GM10248 (cell line): Measurements from ENCODE around the gene TCF20.

Experiments used
- CTCF ChIA-PET: fragments of 300-600 bp; sonication (Branson Sonifier 250); formaldehyde crosslinking; extraction: SDS; loops from one replicate; lab custom pipeline; 2021; ENCODE audit warnings: antibody characterized with exemption; lab: Yijun Ruan, JAX
- POLR2A ChIA-PET: fragments of 350-650 bp; sonication (Branson Sonifier 250); formaldehyde crosslinking; extraction: SDS; loops from one replicate; lab custom pipeline; 2020; ENCODE audit warnings: antibody characterized with exemption; lab: Yijun Ruan, JAX
- DNase-seq: peaks from one replicate; pipeline ENCODE4 v3.0.0; 2012; ENCODE audit errors: extremely low spot score
- TF ChIP-seq, protein P1 (sequence below): IDR thresholded peaks from 2 replicates; pipeline ENCODE4 v1.5.1; 2012; ENCODE audit warnings: mild to moderate bottlenecking, low read depth; ENCODE audit errors: extremely low read depth, missing control alignments, control extremely low read depth

TCF20 gene

GRCh38 chr22:42236268-42236667 lies 34.2 kb downstream of the TCF20 start:
- POLR2A ChIA-PET, result no interaction called here
- TF ChIP-seq, protein P1, sequence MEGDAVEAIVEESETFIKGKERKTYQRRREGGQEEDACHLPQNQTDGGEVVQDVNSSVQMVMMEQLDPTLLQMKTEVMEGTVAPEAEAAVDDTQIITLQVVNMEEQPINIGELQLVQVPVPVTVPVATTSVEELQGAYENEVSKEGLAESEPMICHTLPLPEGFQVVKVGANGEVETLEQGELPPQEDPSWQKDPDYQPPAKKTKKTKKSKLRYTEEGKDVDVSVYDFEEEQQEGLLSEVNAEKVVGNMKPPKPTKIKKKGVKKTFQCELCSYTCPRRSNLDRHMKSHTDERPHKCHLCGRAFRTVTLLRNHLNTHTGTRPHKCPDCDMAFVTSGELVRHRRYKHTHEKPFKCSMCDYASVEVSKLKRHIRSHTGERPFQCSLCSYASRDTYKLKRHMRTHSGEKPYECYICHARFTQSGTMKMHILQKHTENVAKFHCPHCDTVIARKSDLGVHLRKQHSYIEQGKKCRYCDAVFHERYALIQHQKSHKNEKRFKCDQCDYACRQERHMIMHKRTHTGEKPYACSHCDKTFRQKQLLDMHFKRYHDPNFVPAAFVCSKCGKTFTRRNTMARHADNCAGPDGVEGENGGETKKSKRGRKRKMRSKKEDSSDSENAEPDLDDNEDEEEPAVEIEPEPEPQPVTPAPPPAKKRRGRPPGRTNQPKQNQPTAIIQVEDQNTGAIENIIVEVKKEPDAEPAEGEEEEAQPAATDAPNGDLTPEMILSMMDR, result no peak
- CTCF ChIA-PET, result no interaction called here
- DNase-seq, result no peak

DNA sequence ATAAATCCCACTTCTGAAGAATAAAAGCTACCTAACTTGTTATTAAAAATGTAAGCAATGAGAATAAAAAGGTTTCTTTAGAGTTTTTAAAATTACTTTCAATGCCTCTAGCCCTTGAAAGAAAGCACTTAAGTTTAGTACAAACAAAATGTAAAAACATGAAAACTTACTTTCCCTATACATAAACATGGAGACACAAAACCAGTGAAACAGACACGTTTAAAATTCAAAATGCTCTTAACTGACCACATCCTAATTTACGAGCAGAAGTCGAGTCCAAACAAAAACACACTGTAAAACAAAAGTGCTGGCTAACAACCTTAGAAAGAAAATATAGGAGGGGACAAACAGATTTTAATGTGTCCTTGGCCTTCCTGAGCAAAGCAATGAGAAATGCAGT lies 36.6 kb downstream of the TCF20 start:
- no peak for DNase-seq
- ChIA-PET CTCF (no interaction called here), POLR2A (no interaction called here)
- TF ChIP-seq, protein P1, result no peak

DNA sequence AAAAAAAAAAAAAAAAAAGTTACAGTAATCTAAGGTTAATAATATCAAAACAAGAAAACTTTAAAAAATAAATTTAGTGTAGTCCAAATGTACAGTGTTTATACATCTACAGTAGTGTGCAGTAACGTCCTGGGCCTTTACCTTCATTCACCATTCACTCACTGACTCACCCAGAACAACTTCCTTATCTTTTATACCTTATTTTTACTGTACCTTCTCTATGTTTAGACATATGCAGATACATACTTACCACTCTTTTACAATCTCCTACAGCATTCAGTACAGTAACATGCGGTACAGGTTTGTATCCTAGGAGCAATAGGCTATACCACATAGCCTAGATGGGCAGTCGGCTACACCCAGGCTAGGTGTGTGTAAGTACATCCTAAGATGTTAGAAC lies 38.5 kb downstream of the TCF20 start:
- DNase-seq, result no peak
- TF ChIP-seq, protein P1, result no peak
- ChIA-PET CTCF (interaction anchor here (2.7 kb wide), 1 partner anchor 14 kb away, joined by 9 read pairs; no protein-coding TSS in a partner anchor), POLR2A (no interaction called here)

DNA sequence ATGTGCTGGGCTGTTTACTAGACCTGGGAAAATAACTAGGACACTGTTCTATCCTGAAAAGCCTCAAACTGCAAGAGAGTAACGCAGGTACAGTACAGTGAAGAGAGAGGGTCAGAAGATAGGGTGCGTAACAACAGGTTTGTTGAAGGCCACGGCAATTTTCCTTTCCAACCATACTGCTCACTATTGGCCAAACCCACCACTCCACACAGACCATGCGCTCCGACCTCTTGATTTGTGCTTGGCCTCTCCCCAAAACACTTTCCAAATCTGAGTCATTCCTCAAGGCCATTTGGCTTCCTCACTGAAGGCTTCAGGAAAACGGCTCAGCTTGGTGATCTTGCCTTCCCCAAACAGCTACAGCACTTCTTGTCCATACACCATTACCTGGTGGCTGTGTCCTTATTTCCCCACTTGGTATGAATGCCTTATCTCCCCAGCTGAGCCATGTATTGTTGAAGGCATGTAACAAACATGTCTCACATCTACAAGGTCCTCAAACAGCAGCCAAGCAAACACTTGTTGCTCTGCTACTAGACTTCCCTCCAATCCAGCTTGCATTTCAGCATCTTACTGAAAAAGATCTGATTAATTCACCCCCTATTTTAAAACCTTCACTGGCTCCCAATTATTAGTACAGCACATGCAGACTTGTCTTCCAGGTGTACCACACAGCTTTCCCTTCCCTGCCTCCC lies 40.9 kb downstream of the TCF20 start:
- TF ChIP-seq, protein P1, result no peak
- POLR2A ChIA-PET, result no interaction called here
- CTCF ChIA-PET, result interaction anchor here (2.7 kb wide), 1 partner anchor 11 kb away, joined by 9 read pairs; no protein-coding TSS in a partner anchor
- DNase-seq, result no peak

DNA sequence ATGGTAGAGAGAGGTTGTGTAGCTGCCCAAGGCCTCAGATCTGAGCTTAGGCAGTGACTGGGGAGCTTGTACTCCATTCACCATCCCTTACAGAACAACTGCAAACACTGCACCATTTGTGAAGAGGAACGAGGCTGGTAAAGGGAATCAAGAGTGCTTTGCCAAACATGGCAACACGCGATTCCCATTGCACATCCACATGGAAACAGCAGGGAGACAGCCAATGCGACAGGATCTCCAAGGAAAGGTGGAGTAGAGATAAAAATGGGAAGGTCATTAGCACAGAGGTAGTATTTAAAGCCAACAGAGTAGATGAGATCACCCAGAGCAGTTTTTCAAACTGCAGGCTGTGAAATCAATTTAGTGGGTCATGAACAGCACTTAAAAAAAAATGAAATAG lies 42.0 kb downstream of the TCF20 start:
- TF ChIP-seq, protein P1, result no peak
- CTCF ChIA-PET, result no interaction called here
- POLR2A ChIA-PET, result no interaction called here
- no peak for DNase-seq

DNA sequence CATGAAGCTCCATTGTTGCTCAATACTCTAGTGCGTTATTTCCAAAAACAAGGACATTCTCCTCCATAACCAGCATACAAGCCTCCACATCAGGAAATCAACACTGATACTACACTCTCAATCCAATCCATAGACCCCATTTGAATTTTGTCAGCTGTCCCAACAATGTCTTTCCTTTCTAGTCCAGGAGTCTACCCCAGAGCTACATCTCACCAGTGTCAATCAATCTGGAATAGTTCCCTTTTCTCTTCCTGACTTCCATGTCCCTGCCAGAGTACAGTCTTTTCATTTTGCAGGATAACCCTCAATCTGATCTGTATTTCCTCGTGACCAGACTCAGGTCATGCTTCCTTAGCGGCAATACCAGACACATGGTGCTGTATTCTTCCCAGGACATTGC lies 43.0 kb downstream of the TCF20 start:
- TF ChIP-seq, protein P1, result no peak
- no peak for DNase-seq
- ChIA-PET CTCF (no interaction called here), POLR2A (no interaction called here)
